ENCODE measurements around the gene VGLL1.

VGLL1 gene, protein sequence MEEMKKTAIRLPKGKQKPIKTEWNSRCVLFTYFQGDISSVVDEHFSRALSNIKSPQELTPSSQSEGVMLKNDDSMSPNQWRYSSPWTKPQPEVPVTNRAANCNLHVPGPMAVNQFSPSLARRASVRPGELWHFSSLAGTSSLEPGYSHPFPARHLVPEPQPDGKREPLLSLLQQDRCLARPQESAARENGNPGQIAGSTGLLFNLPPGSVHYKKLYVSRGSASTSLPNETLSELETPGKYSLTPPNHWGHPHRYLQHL

DNA sequence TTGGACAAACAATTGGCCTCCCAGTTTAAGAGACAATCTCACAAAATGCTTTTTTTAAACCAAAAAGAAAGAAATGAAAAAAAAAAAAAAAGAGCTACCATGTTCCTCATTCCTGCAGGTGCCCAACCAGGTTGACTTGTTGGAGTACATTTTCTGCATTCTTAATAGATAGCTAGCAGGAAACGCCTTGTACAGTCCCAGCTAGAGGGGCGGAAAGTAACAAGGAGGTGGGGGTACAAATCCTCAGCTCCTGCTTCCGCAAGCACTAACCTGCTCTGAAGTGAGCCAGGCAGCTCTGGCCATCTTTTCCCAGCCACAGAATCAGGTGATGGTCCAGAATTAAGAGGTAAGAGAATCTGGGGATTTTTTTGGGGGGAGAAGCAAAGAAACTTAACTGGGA is at the start of gene VGLL1:
TSS of gene VGLL1 (plus strand) at position 265 of the 400 bp plus-strand sequence. CDS start 3,806 bp downstream, outside the sequence.
- DNase-seq = no peak

DNA sequence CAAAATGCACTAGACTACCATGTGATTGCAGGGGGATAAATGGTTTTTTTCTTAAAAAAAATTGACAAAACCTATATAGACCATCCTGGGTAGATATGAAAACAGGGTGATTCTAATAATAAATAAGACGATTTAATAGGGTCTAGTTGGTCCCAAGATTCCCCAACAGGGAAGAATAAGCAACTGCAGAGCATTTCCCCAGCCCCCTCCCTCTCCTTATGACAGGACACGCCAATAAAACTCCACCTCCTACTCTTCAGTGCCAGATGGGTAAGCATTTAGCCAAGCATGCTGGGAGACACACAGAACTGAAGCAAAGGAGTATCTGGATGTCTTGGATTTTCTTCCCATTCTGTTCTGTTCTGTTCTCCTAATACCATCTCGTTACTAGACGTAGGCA is 44.4 kb upstream of the VGLL1 start, which contains the start of gene BRS3:
TSS of gene BRS3 (plus strand) at position 301 of the 400 bp plus-strand sequence. CDS start 168 bp downstream, outside the sequence.
- no peak for DNase-seq

DNA sequence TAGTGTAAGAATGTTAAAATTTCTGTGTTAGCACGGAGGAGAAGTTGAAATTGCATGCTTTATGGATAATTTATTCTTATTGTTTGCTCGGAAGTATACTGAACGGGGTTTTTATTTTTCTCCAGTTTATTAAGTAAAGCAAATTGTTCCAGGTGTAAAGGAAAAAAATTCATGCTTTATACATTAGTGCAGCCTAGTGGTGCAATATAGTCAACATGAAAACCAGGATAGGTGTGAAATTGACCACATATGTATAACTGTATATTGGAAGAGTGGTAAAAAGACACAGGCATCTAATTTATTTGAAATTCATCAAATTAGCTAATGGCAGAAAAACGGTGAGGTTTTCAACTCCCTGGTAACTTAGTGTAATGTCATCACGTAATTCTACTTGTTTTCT is 43.3 kb upstream of the VGLL1 start:
- DNase-seq = no peak

DNA sequence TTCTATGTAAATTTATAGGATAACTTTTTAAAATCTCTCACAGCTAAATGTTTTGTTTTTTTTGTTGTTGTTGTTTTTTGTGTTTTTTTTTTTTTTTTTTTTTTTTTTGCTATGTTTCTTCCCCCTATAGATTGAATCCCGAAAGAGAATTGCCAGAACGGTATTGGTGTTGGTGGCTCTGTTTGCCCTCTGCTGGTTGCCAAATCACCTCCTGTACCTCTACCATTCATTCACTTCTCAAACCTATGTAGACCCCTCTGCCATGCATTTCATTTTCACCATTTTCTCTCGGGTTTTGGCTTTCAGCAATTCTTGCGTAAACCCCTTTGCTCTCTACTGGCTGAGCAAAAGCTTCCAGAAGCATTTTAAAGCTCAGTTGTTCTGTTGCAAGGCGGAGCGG is 40.2 kb upstream of the VGLL1 start:
- no peak for DNase-seq

DNA sequence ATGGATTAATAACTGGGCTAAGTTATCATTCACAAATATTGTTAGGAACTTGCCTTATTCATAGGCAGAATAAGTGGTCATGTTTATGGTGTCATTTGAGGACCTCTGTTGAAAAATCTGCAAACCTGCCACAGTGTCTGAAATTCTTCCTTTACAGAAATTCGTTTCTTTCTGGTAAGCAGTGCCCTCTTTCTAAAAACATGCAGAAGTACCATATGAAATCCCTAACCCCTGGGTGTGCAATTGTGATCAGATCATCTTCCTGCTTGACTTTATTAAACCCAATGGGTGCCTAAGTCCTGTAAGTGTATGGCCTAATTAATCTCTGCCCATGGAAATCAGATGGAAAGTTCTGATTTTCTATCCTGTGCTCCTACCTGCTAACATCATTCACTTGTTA is 39.0 kb upstream of the VGLL1 start:
- DNase-seq = no peak

DNA sequence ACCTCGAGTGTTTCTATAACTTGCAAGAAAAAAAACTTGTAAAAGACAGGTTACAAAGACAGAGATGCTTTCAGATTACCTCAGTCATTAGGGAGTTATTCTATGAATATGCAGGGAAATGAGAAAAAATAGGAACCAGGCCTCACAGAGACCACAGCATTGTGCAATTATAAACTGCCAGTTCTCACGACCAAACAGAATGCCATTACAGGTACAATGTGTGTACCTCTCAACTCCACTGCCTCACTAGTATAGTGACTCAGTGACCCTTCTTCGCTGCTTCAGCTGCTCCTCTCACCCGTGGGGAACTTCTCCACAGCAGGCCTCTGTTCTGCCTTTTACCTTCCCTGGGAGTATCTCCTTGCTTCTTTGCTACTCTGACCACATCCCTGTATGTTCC is 37.0 kb upstream of the VGLL1 start:
- no peak for DNase-seq

DNA sequence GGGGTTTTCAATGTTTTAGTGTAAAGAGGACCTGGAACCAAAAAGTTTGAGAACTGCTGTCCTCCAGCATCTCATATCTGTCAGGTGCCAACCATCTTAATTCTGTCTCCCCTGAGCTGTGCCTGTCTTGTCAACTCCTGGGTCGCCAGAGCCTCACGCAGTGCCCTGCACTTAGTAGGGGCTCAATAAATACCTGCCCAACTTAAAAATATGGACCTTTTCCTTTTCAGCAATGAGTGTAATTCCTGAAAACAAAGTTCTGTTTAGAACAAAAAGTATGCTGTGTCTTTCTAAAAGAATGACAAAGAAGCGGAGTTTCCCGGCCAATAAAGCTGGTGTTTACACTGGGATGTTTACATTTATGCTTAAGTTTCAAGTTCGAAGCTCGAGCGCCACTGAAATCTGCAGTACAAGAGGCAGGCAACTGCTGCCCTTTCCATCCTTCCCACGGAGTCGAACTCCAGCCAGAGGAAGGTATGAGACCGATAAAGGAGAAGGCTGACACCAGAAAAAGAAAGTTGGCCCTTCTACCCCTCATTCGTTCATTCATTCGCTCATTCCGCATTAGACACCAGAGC is 35.7 kb upstream of the VGLL1 start:
- no peak for DNase-seq

DNA sequence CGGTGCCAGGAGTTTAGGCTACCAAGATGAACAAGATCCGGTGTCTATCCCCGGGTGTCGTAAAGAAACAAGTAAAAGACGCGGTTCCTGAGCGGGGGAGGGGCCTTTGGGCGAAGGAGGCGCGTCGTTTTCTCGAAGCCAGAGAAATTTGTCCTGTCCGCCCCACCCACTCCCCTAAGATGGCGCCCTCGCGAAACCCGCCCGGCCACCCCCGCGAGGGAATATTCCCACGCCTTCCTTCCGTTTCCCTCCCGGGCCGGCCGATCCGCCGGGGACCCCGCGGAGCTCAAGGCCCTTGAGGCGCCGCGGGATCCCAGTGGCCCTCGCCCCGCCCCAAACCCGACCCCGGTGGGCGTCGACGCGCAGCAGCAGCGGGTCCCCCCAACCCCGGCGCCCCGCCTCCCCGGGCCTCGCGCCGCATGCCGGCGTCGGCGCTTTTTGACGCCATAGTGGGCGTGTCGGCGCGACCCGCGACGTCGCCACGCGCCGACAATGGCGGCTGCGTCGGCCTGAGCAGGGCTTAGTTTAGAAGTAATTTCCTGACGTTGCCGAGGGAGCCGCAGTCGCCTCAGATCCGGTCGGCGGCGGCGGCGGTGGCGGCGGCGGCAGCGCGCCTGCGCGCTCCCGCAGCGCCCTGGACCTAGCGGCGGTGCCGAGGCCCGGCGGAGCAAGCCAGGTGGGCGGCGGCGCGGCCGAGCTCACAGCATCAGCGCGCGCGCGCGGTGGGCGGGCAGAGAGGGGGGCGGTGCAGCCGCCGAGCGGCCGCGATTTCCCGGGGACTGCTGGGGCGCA is 35.1 kb upstream of the VGLL1 start:
- peak; percentile 89 for DNase-seq

DNA sequence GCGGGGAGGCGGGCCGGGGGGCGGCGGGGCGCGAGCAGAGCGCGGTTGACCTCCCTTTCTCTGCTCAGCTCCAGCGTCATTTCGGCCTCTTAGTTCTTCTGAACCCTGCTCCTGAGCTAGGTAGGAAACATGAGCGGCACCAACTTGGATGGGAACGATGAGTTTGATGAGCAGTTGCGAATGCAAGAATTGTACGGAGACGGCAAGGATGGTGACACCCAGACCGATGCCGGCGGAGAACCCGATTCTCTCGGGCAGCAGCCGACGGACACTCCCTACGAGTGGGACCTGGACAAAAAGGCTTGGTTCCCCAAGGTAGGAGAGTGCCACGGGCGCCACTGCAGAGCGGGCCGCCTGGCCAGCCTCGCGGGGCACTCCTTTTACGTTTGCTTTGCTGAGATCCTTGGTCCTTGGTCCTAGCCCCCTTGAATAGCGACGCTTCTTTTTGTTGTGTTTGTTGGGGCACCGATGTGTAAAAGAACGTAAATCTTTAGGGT is 34.4 kb upstream of the VGLL1 start, which contains the start of gene HTATSF1:
TSS of gene HTATSF1 (plus strand) at position 37 of the 497 bp plus-strand sequence. CDS start at position 130, 93 bp downstream.
- no peak for DNase-seq

DNA sequence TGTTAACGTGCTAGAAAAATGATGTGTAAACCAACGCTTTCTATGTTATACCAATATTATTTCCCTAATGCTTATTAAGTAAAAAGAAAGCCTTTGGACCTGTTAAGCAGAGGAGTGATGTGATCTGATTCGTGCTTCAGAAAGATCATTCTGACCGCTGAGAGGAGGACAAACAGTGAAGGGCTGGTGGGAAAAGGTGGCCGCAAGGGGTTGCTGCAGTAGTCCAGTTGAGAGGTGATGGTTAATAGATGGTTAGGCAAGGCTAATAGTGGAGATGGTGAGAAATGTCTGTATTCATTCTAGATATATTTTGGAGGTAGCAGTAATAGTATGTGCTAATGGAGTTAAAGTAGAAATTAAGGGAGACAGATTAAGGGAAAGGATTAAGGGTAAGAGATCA is 12.9 kb upstream of the VGLL1 start:
- DNase-seq = no peak

DNA sequence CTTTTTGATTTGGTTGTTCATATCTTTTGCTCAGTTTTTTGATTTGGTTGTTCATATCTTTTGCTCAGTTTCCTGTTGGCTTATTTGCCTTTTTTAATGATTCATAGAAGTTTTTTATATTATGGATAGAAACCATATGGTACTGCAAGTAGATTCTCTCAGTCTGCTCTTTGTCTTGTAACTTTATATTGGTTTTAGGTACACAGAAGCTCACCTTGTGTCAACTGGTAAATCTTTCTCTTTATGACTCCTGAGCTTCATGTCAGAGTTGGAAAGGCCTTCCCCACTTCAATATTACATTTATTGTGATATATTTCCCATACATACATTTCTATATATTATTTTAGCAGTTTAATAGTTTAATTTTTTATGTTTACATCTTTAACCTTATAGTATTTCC is 8.2 kb upstream of the VGLL1 start:
- DNase-seq = no peak

DNA sequence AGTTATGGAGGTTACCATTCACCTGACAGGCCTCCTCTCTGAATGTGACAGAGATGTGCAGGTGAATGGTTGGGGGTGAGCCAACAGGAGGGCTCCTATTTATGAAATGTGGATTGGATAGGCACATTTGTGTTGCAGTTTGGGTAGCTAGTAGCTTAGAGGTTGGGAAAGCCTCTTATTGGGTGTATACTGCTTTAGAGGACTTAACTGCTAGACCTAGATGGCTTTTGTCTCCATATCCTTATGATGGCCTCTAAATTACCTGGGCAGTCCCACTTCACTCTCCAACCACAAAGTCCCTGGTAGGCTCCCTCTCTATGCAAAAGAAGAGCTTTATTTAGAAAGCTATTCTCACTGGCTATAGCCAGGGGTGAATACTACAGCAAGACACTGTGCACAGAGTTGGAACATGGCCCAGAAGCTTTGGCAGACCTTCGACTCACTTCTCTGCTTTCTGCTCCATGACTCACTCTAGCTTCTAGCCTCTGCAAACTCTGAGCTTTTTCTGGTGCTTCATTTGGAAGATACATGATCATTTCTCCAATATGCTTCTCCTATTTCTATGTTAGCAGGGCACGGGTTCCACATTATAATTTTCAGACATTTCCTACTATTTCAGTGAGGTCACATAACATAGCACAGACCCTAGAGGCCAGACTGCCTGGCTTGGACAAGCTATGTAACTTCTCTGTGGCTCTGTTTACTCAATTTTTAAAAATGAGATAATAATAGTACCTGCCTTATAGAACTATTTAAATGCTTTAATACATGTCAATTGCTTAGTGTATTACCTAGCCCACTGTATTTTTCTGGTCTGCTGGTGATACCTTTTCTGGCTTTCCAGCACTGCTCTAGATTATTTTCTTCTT is 6.0 kb upstream of the VGLL1 start:
- DNase-seq = no peak

DNA sequence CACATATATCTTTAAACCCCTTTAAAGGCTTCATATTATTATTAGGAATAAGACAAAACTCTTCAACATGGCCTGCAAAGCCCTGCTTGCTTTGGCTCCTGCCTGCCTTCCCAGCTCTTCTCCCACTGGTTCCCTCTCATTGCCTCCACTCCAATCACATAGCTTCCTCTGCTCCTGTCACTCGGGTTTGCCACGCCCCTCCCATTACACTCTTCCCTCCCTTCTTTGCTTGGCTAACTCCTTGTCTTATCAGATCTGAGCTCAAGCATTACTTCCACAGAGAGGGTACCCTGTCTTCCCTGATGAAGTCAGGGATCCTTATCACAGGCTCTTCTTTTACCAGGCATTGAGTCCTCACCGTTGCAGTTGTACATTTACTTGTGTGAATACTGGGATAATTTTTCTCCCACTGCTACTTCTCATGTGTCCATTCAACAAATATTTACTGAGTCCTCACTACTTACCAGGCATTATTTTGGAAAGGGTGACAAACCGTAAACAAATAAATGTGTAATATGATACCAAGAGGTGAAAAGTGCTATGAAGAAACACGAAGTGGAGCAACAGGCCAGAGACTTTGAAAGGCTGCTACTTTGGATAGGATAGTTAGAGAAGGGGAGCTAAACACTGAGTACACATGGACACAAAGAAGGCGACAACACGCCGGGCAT is 3.2 kb upstream of the VGLL1 start:
- DNase-seq = no peak

DNA sequence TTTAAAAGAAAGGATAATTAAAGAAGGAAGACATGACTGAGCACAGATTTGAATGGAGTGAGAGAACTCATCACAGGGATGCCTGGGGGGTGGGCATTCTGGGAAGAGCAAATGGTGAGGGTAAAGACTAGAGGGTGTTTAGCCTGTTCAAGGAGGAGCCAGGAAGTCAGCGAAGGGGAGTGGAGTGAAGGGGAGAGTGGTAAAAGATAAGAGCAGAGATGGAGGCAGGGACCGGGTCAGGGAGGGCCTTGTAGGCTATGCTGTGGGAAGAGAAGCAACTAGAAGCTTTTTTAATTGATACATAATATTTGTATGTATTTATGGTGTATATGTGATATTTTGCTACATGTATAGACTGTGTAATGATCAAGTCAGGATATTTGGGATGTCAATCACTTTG is 2.2 kb upstream of the VGLL1 start:
- no peak for DNase-seq

DNA sequence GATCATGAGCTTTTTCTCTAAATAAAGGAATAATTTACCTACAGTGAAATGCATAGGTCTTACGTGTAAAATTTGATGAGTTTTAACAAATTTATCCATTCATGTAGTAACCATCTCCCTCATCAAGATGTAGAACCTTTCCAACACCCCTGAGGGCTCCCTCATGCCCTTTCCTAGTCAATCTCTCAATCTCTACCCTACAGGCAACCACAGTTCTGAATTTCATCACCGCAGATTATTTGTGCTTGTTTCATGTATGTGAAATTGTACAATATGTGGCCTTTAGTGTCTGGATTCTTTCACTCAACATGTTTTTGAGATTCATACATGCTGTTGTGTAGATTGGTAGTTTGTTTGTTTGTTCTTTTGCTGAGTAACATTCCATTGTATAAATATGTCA is 2.1 kb downstream of the VGLL1 start:
- no peak for DNase-seq

DNA sequence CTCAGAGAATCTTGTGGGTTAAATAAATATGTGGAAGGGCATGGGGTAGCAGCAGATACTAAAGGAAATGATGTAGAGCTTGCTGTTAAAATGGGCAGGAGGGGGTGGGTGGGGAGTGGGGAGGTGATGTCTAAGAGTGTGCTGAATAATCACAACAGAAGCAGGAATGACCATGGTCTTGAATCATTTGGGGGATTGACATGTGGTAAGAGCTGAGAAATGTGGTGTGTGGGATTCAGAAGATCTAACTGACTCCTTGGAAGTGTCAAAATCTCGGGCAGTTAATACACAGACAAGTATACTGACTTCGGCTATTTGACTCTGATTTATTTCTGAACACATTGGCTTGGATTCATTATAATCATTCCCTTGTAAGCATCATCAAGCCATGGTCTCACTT is 6.8 kb downstream of the VGLL1 start:
- no peak for DNase-seq

DNA sequence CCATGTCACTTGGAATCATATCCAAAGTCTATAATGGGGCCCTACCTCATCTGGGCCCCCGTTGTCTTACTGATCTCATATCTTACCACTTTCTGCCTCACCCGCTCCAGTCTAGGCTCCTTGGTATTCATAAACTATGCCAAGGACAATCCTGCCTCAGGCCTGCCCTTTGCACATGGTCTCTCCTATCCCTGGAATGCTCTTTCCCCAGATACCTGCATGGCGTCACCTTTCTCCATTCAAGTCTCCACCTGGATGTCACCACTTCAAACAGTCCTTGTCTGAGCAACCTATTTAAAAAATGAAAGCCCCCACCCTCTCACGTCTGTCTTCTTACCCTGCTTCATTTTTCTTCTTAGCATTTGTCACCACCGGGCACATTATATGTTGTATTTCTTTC is 8.2 kb downstream of the VGLL1 start:
- no peak for DNase-seq

DNA sequence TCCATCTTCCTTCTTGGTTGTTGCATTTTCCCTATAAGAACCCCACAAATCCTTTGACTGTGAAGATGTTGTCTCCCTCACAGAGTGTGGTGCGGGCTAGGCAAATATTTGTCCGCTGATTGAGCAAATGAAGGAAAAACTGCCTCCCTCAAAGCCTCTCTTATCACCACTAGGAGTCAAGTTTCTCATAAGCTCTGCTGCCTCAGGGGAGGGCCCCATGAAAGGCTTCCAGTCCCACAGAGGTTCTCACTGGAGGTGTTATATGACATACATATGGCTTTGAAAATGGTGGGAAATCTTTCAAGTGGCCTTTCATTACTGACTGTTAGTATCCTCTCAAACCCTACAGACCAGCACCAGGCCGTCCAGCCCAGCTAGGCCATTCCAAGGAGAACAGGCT is 9.3 kb downstream of the VGLL1 start:
- DNase-seq = no peak

DNA sequence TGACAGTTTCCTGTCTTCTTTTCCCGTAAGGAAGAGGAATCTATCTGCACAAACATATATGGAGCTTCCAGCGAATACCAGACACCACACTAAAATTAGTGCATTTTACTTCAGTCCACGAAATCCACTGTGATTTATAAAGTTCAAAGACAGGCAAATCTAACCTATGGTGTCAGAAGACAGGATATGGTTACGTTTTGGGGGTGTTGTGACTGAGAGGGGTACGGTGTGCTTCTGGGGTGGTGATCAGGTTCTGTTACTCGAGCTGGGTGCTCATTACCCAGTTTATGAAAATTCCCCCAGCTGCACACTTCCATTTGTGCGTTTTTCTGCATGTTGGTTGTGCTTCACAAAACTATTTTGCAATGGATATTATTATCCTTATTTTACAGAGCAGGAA is 10.3 kb downstream of the VGLL1 start:
- DNase-seq = peak; percentile 3

DNA sequence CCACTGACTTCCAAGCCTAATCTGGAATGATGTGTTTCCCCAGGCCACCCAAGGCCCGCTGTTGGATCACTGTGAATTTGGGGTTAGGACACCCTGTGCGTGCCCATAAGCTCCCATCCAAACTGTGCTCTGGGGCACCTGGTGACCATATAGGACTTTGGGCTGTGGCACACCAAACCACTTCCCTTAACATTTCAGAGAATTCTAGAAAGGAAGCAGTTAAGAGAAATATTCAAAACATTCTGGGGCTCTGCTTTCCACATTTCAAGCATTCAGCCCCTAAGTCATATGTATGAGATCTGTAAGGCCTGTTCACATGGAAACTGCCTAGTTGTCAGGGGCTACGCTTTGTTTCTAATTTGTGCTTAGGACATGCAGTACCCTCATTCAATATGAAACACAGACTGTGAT is 14.4 kb downstream of the VGLL1 start:
- DNase-seq = peak; percentile 7

DNA sequence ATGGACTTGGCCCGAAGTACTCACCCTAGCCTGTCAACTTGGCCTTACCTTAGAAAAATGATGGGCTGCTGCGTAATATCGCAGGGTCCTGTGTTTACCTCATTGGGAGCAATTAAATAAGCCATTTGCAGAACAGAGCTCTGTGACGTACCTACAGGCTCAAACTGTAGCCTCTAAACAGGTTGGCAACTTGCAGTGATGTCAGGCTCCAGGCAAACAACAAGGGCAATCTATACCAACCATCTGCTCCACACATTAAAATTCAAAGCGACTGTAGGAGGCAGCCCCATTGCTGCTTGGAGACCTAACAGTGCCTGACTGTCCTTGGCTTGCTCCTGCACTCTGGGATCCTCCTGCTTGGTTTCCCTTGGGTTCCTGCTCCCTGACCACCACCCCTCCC is 17.2 kb downstream of the VGLL1 start:
- no peak for DNase-seq

DNA sequence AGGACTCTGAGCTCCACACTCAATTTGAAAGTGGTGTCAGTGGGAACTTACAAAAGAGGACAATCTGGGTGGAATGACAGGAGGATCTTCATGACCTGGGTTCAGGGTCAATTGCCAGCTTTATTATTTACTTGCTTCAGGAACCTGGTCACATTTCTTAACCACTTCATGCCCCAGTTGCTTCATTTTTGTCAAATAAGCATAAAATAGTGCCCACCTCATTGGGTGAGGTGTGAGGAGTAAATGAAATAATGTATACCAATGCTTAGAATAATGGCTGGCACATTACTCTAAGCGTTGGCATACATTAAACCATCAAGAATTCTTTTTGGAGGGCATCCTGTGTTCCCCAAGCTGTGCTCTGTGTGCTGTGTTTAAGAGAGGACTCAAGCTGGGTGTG is 19.4 kb downstream of the VGLL1 start:
- DNase-seq = no peak
